GM18517 (cell line): ENCODE measurements around the gene BCR.

Source experiments
- ATAC-seq: cut with Tn5 transposase; IDR thresholded peaks from one replicate; pipeline ENCODE4 v1.9.1; 2021; ENCODE audit warnings: mild to moderate bottlenecking, moderate library complexity; ENCODE audit not compliant: unreplicated experiment

BCR gene

DNA sequence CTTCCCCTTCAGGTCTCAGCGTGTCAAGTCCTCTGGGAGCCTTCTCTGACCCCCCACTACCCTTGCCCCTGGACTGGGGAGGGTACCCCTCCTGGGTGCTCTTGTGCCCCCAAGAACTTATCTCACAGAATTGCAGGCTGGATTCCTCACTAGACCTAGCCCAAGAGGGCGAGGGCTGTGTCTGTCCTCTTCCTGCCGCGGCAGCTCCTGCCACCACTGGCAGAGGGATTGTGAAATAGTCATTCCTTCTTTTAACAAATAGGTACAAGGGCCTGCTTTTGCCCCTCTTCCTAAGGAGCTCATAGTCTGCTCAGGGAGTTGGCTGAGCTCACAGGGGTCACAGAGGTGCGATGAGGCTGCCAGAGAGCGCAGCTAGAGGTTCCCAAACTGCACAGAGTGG is 29.5 kb upstream of the BCR start:
- no peak for ATAC-seq

DNA sequence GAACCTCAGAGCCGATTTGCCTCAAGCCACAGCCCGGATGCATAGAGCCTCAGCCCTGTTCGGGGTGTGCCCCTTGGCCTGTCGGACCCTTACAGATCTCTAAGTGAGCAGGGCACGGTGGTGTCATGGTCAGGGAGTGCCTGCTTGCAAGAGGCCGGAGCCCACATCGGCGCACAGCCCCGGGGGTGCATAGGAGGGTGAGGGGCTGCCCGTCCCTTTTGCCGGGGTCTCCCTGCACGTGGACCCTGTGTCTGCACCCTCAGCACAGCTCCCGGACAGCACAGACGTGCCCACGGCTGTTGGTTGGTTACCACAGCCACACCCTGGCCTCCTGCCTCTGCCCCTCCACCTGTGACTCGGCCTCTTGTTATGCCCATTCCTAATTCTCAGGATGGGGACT is 28.5 kb upstream of the BCR start:
- ATAC-seq = no peak

DNA sequence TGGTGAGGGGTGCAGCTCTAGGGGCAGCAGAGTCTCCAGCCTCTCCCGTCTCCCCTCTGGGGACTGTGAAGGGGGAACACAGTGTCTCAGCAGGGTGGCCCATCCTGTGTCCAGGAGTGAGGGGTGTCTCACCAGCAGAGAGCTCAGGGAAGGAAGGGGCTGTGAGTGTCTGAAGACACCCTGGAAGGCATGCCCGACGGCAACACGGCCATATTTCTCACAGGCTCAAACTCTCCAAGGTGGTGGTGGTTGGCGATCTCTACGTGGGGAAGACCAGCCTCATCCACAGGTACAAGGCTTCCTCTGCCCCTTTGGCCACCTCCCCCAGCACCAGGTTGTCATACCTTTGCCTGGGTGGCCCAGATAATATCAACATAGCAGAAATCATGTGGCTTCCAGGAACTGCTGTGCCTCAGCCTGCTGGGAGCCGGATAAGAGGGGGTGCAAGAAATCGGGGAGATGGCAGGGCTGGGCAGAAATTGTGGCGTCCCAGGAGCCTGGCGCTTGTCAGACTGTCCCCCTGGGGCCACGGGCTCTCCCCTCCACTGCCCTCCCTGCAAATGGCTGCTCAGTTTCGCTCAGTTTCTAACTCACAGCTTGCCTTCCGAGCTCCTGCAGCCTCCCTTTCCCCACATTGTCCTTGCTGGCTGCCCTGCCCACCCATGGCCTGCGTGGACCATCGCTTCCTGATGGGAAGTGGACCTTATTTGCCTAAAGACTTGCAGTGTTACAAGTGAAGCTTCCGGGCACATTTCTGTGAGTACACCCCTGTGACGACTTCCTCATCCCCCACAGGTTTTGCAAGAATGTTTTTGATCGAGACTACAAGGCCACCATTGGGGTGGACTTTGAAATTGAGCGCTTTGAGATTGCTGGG is 27.8 kb upstream of the BCR start:
- ATAC-seq = no peak

DNA sequence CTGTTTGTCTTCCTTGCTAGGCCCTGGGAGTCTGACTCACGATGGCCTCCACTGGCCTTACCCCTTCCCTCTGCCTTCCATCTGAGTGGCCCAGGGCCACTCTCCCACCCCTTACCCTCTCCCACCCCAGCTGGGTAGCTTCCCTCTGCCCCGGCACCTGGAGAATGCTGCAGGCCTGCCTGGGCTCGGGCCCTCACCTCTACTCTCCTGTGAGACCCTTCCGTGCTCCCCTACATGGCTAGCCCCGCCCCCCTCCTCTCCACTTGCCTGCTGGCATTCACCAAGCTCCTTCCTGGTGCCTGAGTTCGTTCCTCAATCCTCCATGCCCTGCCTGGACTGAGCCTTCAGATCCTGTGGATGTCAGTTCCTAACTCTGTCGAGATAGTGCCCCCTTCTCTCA is 26.3 kb upstream of the BCR start:
- ATAC-seq = no peak

DNA sequence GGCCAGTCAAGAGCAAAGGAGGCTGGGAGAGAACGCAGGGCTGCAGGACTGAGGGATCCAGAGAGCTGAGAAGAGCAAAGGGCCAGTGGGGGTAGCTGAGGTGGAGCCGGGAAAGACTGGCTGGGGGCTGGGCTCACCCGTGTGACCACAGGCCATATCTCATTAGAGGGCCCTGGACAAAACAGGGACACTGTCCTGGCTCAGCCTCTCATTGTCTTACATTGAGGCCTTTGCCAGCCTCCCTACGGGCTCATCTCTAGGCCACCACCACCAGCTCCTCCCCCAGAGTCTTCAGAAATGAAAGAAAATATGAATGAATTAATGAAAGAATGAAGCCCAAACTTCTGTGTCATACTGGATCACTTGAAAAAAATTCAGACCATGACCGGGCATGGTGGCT is 25.8 kb upstream of the BCR start:
- ATAC-seq = no peak

DNA sequence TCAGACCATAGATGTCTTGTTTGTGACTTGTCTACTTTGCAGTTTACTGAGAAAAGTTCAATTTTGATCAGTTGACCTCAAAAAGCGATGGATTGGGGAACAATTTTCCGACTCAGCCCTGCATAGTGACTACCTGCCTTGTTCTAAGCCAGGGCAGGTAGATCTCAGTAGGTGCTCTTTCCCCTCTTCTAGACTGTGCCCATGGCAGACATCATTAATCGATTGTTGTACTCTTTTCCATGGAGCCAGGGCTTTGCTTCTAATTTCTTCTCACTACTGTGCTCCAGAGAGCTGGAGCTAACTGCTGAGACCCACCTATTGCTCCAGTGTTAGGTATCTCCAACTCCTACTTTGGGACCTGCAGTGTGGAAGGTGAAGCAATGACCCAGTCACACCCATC is 25.2 kb upstream of the BCR start:
- ATAC-seq = no peak

DNA sequence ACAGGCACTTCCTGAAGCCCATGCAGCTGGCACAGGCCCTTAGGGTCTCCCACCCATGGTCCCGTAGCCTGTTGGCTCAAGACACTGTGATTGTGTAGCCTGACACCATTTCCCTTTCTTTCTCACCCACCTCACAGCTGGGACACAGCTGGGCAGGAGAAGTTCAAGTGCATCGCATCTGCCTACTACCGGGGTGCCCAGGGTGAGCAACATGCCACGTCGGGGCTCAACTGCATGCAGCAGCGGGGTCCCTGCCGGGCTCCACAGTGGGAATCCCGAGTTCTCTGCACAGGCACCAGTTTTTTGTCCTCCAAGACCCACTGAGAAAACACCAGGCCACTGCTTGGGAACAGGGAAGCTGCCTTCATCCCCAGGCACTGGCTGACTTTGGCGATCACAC is 24.5 kb upstream of the BCR start:
- ATAC-seq = no peak

DNA sequence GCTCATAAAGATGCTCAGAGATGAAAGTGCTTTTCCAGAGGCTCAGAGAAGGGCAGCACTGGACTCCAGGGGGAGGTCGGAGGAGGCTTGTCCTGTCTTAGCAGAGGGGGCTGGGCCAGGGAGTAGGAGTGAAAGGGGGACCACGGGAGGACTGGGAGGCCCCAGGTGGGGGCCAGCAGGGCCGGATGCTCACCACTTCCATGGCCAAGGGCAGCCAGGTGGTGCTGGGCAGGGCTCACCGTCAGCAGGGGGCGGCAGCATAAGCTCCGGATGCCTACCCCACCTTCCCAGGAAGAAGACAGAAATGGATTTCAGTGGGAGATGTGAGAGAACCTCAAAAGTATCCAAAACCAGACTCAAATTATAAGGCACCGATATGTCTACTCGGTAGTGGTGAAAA is 24.0 kb upstream of the BCR start:
- ATAC-seq = no peak

DNA sequence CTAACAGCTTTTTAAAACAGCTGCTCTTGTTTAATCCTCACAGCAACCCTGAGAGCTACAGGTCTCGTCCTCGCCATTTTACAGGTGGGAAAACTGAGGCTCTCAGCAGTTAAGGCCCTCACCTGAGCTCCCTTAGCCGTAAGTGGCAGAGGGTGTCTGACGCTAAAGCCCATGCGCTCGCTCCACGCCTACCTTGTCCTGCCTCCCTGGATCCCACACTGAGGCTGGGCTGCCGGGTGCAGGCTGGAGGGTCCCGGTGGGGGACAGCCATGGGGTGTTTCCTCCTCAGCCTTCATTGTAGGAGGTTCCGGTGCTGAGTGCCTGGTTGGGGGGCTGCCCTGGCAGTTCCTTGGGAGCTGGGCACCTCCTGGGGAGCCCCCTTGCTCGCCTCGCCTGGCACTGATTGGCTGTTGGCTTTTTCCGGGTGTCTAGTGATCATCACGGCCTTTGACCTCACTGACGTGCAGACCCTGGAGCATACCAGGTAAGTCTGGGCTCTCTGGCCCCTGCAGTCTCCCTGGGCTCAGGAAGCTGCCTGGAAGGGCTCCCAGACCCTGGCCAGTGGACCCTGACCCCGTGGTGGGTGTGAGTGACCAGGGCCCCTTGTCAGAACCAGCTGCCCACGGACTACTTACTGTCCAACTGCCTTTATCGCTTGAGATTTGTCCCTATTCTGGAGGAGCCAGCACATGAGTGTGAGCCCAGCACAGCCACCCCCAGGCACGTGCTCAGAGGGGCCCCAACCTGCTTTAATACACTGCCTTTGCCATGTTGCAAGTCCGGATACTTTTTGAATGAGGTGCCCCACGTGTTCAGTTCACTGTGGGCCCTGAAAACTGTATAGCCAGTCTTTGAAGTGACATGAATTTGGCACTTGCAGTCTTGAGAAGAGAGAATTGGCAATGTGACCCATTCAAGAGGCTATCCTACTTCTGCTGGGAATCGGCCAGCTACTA is 22.5 kb upstream of the BCR start:
- no peak for ATAC-seq

DNA sequence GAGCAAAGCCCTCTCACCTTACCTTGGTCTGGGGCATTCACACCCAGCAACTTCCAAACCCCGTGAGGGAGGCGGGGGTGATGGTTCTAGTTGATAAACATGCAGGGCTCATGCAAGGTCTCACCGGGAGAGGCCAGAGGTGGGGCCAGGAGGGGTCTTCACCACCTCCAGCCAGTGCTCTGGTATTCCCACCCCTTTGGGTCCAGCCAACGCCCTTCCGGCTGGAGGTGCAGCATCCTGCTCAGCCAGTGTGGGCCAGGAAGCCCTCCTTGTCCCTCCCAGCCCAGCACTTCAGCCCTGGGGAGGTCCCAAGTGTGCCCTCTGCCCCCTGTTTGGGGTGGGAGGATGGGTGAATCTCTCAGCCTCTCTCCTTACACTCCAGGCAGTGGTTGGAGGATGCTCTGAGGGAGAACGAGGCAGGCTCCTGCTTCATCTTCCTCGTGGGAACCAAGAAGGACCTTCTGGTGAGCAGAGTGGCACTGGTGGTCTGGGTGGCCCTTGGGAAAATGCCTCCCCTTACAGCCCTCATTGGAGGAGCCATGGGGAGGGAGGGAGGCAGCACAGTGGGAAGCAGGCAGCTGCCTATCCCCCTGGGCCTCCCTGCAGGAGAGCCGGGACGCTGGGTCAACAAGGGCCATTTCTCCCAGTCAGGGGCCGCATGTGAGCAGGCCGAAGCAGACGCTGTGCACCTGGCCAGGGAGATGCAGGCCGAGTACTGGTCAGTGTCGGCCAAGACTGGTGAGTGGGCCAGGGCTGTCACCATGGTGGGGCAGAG is 21.6 kb upstream of the BCR start:
- ATAC-seq = no peak

DNA sequence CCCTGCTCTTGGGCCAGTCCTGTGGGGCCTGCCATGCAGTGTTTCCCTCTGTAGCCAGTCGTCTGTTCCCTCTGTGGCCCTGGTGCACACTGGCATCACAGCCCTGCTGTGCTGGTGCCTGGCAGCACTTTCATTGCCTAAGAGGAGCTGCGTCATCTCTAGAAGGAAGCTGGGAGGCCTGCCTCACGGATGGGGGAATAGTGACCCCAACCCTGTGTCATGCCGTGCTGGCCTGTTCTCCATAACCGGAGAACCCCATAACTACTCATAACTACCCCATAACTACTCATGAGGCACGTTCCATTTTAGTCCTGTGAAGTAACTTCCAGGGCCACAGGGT is 21.0 kb upstream of the BCR start:
- no peak for ATAC-seq

DNA sequence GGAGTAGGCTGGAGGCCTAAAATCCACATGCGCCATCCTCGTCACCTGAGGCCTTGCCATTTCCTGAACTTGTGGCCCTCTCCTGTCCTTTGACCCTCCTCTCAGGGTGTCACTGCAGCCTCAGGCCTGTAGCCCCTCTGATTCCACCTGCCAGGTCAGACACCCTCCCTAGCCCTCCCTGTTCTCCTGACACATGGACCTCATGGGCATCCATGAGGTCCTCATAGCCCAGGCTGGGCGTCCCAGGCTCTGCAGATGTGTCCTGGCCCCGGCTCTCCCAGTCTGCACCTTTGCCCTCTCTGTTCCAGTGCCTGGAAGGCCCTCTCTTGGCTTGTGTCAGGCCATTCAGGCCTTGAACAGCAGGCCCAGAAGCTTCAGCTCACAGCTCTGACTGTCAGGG is 19.3 kb upstream of the BCR start:
- ATAC-seq = no peak

DNA sequence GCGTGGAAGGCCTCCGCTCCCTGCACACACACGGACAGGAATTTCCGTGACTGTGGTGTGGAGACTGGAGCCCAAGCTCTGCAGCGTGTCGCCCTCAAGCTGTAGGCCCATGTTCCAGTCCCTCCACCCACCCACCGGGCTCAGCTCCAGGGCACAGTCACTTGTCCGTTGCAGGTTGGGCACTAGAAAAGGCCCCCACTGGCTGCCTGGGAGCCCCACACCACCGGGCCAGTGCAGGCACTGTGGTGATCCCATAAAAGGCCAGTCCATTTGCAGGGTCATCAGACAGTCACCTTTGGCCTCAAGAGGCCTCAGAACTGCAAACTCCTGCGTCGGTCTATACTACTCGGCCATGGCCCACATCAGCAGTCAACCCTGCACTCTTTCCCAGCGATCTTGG is 18.7 kb upstream of the BCR start:
- ATAC-seq = no peak

DNA sequence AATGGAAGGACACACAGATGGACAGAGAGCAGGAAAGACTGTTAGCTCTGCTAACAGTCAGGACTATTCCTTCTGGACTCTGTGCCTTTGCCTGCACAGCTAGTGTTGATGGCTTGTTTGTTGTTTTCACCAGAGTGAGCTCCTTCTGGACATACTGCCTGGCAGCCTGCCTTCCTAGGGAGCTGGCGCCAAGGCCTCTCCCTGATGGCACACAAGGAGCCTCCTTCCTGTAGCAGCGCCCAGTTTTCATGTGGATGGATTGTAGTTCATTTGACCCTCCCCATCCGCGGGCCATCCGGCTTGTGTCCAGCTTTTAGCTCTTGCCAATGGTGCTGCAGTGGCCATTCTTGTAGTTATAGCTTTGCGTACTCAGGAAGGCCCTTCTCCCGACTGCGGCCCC is 16.6 kb upstream of the BCR start:
- ATAC-seq = no peak

DNA sequence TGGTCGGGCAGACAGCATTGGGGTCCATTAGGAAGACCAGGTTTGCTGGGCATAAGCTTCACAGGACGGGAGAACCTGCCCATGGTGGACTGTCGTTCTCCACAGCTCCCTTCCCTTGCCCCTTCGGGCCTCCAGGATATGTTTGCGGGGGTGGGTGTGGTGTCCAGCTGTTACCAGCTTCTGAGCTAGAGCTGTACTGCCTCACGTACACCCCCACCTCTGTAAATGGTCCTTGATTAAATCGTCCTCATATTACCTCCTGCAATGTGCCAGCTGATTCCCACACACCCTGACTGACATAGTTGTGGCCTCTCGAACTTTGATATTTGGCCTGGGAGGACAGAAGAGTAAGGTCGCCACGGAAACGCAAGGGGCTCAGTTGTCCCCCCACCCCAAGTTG is 16.2 kb upstream of the BCR start:
- no peak for ATAC-seq

DNA sequence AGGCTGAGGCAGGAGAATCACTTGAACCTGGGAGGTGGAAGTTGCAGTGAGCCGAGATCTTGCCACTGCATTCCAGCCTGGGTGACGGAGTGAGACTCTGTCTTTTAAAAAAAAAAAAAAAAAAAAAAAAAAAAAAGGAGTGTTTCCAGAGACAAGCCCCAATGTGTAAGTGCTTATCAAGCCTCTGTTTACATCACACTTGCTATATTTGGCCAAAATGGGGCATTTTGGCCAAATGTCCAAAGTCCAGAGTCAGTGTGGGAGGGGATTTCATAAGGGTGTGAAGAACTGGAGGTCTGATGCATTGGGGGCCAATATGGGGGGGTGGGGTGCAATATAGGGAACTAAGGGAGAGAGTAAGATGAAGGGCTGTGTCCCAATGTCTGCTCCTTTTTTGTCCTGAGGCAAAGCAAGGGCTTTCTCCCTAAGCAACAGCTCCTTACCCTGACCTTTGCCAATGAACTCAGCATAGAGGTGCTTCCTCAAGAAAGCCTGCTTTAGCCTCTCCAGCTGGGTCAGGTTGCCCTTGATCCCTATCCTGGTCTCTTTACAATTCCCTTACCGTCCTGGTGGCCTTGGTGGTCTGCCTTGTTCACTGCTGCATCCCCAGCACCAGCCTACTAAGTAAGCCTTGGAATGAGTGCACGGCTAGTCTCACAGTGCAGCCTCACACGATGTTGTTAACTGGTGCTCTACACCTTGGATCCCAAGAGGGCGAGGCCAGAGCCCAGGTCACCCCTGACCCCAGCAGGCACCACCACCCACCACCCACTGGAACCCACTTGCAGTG is 14.1 kb upstream of the BCR start:
- no peak for ATAC-seq

DNA sequence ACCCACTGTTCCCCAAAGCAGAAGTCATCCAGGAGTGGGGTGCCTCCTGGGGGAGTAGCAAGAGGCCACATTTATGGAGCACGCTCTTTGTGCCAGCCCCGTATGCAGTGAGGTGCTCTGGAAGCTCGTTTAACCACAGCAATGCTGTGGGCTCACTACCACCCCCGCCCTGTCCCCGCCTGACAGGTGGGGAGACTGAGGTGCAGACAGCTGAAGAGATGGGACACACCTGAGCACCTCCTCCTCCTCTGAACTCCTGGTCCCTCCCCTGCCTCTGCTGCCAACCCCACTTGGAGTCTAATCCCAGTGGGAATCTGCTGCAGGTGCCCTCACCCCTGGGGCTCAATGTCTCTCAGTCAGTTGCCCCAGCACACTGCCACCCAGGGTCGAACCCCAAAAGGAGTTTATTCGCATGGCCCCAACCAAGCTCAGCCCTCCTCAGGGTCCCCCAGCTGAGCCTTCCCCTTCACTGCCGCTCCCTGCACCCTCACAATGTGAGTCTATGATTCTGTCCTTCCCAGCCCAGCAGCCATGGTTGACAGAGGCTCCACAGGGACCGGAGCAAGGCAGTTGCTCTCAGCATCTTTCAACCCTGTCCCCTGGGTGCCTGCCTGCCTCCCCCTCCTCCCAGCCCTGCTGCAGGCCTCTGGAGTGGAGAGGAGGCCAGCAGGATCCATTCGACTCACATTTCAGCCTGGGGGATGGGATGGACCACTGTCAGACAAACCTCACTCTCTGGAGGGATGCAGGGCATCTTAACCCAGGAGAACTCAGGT is 13.3 kb upstream of the BCR start:
- ATAC-seq = no peak

DNA sequence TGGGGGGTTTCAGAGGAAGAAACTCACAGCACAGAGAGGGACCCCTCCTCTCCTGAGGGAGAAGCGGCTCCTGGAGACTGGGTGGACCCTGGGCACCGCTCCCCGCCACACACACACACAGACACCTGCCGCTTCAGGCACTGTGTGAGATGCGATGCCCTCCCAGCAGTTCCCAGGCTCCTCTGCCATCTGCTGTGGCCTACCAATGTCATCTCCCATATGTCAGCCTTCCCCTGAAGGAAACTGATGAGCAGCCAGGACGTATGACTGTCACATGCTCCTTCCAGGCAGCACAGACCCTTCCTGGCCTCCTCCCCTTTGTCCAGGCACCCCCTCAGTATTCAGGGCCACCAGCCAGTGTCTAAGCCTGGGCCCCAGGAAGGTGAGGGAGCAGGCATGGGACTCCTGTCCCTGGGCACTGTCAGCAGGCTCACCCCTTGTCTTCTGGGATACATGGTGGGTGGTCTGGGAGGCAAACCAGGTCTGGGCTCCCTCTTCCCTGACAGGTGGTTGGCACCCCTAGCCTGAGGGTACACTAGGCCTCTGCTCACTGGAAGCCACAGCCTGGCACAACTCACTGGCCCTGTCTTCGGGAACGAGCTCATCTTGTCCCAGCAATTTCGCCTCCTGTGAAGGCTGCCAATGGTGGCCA is 11.8 kb upstream of the BCR start:
- ATAC-seq = no peak

DNA sequence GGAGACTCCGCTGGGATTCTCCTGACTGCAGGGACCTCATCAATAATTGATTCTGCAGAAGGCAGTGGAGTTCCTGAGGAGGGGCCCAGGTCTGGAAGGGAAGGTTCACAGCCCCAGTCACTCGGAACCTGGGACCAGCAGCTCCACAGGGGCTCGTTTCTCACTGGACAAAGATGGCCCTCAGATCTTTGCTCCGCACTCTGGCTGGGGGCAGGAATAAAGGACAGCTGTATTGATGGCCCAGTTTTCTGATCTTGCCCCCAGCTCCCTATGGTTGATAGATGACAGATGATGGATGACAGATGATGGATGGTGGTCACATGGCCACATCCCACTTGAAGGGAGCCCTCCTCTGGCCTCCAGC is 11.3 kb upstream of the BCR start:
- ATAC-seq = no peak
